Endothelial cell (in vitro differentiated cells): ENCODE results near the gene CCDC3. TPM values are rescaled to one million over a fixed set of nuclear protein-coding genes. Genes with fewer than 3 reads are reported as not detected.

Experiments
- DNase-seq: peaks from one replicate; pipeline ENCODE4 v3.0.0; 2021; ENCODE audit warnings: low spot score
- H3K27ac Mint-ChIP-seq: one replicate; pipeline ENCODE4 v1.8.0; 2021; ENCODE audit warnings: mixed read lengths, inconsistent platforms; ENCODE audit not compliant: unreplicated experiment
- H3K27me3 Mint-ChIP-seq: one replicate; pipeline ENCODE4 v1.8.0; 2021; ENCODE audit warnings: mild to moderate bottlenecking, moderate library complexity, mixed read lengths, inconsistent platforms; ENCODE audit not compliant: unreplicated experiment
- H3K36me3 Mint-ChIP-seq: one replicate; pipeline ENCODE4 v1.8.0; 2021; ENCODE audit warnings: mild to moderate bottlenecking, low read depth, mixed read lengths, inconsistent platforms; ENCODE audit not compliant: unreplicated experiment
- H3K4me1 Mint-ChIP-seq: one replicate; pipeline ENCODE4 v1.8.0; 2021; ENCODE audit warnings: mild to moderate bottlenecking, mixed read lengths, inconsistent platforms; ENCODE audit not compliant: unreplicated experiment
- H3K4me3 Mint-ChIP-seq: one replicate; pipeline ENCODE4 v1.8.0; 2021; ENCODE audit warnings: mild to moderate bottlenecking, mixed read lengths, inconsistent platforms; ENCODE audit not compliant: unreplicated experiment
- H3K9me3 Mint-ChIP-seq: one replicate; pipeline ENCODE4 v1.8.0; 2021; ENCODE audit warnings: mixed read lengths, inconsistent platforms; ENCODE audit not compliant: unreplicated experiment
- total RNA-seq: library from RNA; stranded (reverse); fragmentation: NEBNext Ultra II Directional; extraction: Animal tissue kit (Norgen Biotek cat#: 25700); gene quantifications from one replicate; pipeline ENCODE4 v1.2.1, GENCODE V29; 2021; ENCODE audit not compliant: unreplicated experiment
- TF ChIP-seq, protein P1 (sequence below): fragments of 200-600 bp; sonication (generic); IDR thresholded peaks from one replicate; pipeline ENCODE4 v1.5.0; 2021; ENCODE audit warnings: antibody characterized with exemption; ENCODE audit not compliant: unreplicated experiment

Gene CCDC3
- total RNA-seq, 1 donor from 2014 or later = 26.1 TPM

DNA sequence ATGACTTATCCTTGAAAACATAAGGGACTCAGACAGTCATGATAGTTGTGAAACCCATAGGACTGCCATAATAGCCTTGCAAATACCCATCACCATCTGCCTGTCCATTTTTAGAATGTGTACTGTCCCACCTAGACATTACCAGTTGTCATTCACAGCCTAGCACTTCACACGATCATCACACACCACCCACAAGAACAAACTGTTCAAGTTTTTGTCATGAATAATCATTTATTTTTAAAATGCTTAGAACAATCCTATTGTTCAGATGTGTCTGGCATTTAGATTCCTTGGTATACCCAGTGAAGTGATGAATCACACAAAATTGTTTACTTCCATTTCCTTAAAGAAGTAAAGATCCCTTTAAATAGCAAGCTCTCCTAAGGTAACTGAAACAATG is 46.6 kb downstream of the CCDC3 start:
- Mint-ChIP-seq H3K4me1 (no peaks in the 10 kb centered on the region), H3K4me3 (no peak overlapping the region), H3K9me3 (peaks cover 14% of the 10 kb centered on the region), H3K27ac (no peak overlapping the region), H3K27me3 (no peaks in the 10 kb centered on the region), H3K36me3 (peaks cover 8% of the 10 kb centered on the region)
- no peak for DNase-seq
- TF ChIP-seq, protein P1, sequence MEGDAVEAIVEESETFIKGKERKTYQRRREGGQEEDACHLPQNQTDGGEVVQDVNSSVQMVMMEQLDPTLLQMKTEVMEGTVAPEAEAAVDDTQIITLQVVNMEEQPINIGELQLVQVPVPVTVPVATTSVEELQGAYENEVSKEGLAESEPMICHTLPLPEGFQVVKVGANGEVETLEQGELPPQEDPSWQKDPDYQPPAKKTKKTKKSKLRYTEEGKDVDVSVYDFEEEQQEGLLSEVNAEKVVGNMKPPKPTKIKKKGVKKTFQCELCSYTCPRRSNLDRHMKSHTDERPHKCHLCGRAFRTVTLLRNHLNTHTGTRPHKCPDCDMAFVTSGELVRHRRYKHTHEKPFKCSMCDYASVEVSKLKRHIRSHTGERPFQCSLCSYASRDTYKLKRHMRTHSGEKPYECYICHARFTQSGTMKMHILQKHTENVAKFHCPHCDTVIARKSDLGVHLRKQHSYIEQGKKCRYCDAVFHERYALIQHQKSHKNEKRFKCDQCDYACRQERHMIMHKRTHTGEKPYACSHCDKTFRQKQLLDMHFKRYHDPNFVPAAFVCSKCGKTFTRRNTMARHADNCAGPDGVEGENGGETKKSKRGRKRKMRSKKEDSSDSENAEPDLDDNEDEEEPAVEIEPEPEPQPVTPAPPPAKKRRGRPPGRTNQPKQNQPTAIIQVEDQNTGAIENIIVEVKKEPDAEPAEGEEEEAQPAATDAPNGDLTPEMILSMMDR = no peak

DNA sequence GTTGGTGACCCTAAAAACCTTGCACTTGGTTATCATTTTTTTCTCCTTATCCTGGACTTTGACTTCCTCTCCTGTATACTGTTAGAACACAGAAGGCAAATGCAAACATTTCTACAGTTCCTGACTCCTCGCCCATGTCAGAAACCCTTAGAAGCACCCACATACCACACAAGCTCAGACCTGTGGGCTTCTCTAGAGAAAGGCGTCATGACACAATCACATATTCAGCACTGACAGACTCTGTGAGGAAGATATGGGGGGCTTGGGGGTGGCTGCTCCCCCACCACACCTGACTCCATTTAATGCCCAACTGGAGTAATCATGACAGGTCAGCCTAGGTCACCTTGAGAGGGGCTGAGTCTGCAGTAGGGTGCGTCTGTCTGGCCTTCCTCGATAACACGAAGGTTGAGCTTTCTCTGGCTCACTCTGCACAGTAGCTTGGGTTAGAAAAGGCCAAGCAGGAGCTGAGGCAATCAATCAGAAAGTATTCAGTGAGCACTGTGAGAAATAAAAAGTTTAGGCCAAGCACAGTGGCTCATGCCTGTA is 50.9 kb downstream of the CCDC3 start:
- Mint-ChIP-seq H3K27ac (no peak overlapping the region), H3K9me3 (peaks cover 14% of the 10 kb centered on the region), H3K4me3 (no peak overlapping the region), H3K27me3 (peaks cover 2% of the 10 kb centered on the region), H3K36me3 (peaks cover 8% of the 10 kb centered on the region), H3K4me1 (no peaks in the 10 kb centered on the region)
- TF ChIP-seq, protein P1 = no peak
- no peak for DNase-seq

DNA sequence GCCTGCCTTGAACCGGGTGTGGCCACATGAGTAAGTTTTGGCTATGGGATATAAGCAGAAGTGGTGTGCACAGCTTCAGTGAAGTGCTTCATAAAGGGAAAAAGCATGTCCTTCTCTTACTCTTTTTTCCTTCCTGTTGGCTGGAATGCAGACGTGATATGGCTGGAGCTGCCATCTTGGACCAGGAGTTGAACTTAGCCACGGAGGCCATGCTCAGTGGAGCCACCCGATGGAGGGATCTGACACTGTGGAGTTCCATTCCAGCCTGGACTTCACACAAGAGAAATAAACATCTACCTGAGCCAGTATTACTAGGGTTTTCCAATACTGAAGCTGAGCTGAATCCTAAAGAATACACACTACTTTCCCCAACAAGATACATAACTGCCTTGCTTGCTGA is 52.3 kb downstream of the CCDC3 start:
- Mint-ChIP-seq H3K9me3 (peaks cover 14% of the 10 kb centered on the region), H3K4me3 (no peak overlapping the region), H3K36me3 (peaks cover 8% of the 10 kb centered on the region), H3K27me3 (peaks cover 2% of the 10 kb centered on the region), H3K4me1 (no peaks in the 10 kb centered on the region), H3K27ac (no peak overlapping the region)
- TF ChIP-seq, protein P1 = peak; percentile 26
- no peak for DNase-seq

DNA sequence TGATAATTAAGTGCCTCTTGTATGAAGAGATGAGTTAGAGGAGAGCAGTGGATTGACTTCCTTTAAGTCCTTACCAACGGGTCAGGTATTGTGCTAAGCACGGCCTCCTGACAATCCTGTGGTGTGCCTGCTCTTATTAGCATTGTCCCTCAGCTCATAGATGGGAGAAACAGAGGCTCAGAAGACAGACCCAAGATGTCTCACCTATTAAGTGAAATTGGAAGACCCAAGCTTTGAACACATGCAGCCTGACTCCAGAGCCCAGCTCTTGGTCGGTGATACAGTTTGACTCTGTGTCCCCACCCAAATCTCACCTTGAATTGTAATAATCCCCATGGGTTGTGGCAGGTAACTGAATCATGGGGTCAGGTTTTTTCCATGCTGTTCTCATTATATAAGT is 53.8 kb downstream of the CCDC3 start:
- no peak for DNase-seq
- H3K4me1 Mint-ChIP-seq = no peaks in the 10 kb centered on the region
- no peak overlapping the region for H3K4me3 Mint-ChIP-seq
- H3K36me3 Mint-ChIP-seq = peaks cover under 1% of the 10 kb centered on the region
- peaks cover 7% of the 10 kb centered on the region for H3K9me3 Mint-ChIP-seq
- peaks cover 4% of the 10 kb centered on the region for H3K27me3 Mint-ChIP-seq
- TF ChIP-seq, protein P1 = no peak
- H3K27ac Mint-ChIP-seq = no peak overlapping the region

DNA sequence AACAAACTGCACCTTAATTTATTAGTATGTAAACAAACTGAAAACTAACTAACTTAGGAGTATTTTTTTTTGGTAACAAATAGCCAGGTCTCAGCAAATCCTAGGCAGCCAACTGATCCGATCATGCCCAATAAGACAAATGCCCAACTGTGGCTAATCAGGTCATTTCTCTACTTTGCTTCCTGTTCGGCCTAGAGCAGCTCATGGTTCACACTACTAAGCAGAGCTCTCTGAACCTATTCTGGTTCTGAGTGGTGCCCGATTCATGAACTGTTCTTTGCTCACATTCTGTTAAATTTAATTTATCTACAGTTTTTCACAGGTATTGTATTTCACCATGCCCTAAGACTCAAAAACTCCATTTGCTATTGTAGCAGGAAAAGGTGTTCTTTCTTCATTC is 55.1 kb downstream of the CCDC3 start:
- TF ChIP-seq, protein P1 = no peak
- Mint-ChIP-seq H3K36me3 (no peaks in the 10 kb centered on the region), H3K9me3 (no peaks in the 10 kb centered on the region), H3K4me3 (no peak overlapping the region), H3K4me1 (no peaks in the 10 kb centered on the region), H3K27me3 (peaks cover 4% of the 10 kb centered on the region), H3K27ac (no peak overlapping the region)
- no peak for DNase-seq
